Epithelial cell of esophagus (primary cell): Measurements from ENCODE around the gene FAM171A2.
"Not testable (repeated sequence)": the region's sequence is repeated elsewhere in the genome, so short reads cannot be mapped to it uniquely, and the experiment has no call there.

Source experiments
- DNase-seq: peaks from one replicate; pipeline ENCODE4 v3.0.0; 2010; ENCODE audit warnings: low read depth
- H3K4me3 ChIP-seq: 2 replicates; pipeline ENCODE4 v1.5.1; 2011; ENCODE audit warnings: mild to moderate bottlenecking, low read length, control low read depth
- CTCF ChIP-seq: IDR thresholded peaks from 2 replicates; pipeline ENCODE4 v1.5.1; 2011; ENCODE audit warnings: low read depth, mild to moderate bottlenecking, low read length, control low read depth, inconsistent platforms; ENCODE audit not compliant: insufficient read depth; ENCODE audit errors: missing control alignments

Gene FAM171A2

GRCh38 chr17:44375196-44376017 is 11.8 kb upstream of the FAM171A2 start:
- no peak overlapping the region for H3K4me3 ChIP-seq
- no peak for DNase-seq
- TF ChIP-seq CTCF: no peak

- no peak for TF ChIP-seq CTCF
- no peak for DNase-seq
- H3K4me3 ChIP-seq: no peak overlapping the region
Measured at GRCh38 chr17:44374306-44375195, 10.9 kb upstream of the FAM171A2 start.

- H3K4me3 ChIP-seq: no peak overlapping the region
- no peak for DNase-seq
- TF ChIP-seq CTCF: no peak
Measured at GRCh38 chr17:44372036-44372435, 8.4 kb upstream of the FAM171A2 start.

GRCh38 chr17:44369414-44370023 is 5.9 kb upstream of the FAM171A2 start:
- not testable (repeated sequence) for DNase-seq, H3K4me3 ChIP-seq

- DNase-seq, H3K4me3 ChIP-seq: not testable (repeated sequence)
Measured at GRCh38 chr17:44368391-44369243, 5.0 kb upstream of the FAM171A2 start.

GRCh38 chr17:44367231-44367979 is 3.8 kb upstream of the FAM171A2 start:
- no peak for DNase-seq

GRCh38 chr17:44365051-44365450 is 1.4 kb upstream of the FAM171A2 start:
- not testable (repeated sequence) for H3K4me3 ChIP-seq, DNase-seq

More at GRCh38 chr17:44367231-44367979, 3.8 kb upstream of the FAM171A2 start:
- H3K4me3 ChIP-seq: no peak overlapping the region
- no peak for TF ChIP-seq CTCF
